Prostate gland (tissue), 2 donors: Measurements from ENCODE around the gene HMOX2.

Experiments used
- CTCF ChIP-seq, 4 experiments: fragments of 200-600 bp in 2 of 4; fragments of 450-650 bp in 2 of 4; sonication (generic) in 2 of 4; IDR thresholded peaks; 1 replicate in 3 of 4; 2 replicates in 1 of 4; pipeline ENCODE4 v1.5.1; 2016 to 2019; ENCODE audit warnings: antibody characterized with exemption in 4 of 4, mild to moderate bottlenecking in 2 of 4, moderate library complexity in 2 of 4
- POLR2A ChIP-seq: fragments of 450-650 bp; IDR thresholded peaks from one replicate; pipeline ENCODE4 v1.6.1; 2016; ENCODE audit warnings: antibody characterized with exemption, mild to moderate bottlenecking

GRCh38 chr16:4509420-4509819, 33.2 kb downstream of the HMOX2 start:
- no peak for TF ChIP-seq CTCF (IDR thresholded peaks at IDR 0.05)
- TF ChIP-seq POLR2A, result no peak
